Gastroesophageal sphincter (tissue), 3 donors: ENCODE data around the gene LECT2.

Experiments
- CTCF ChIP-seq, 4 experiments: fragments of 200-600 bp in 2 of 4; fragments of 450-650 bp in 2 of 4; sonication (generic) in 1 of 4; IDR thresholded peaks; one replicate each; pipeline ENCODE4 v1.5.1; 2017 to 2019; ENCODE audit warnings: antibody characterized with exemption in 4 of 4, mild to moderate bottlenecking in 2 of 4, moderate library complexity in 2 of 4
- EP300 ChIP-seq: sonication (generic); formaldehyde crosslinking; IDR thresholded peaks from one replicate; pipeline ENCODE4 v1.6.1; 2017; ENCODE audit warnings: antibody characterized with exemption, mild to moderate bottlenecking
- POLR2A ChIP-seq, 2 donors: fragments of 450-650 bp; IDR thresholded peaks; one replicate each; pipeline ENCODE4 v1.6.1; 2017; ENCODE audit warnings: antibody characterized with exemption in 2 of 2, mild to moderate bottlenecking in 2 of 2, moderate library complexity in 1 of 2
- POLR2AphosphoS5 ChIP-seq: sonication (generic); formaldehyde crosslinking; IDR thresholded peaks from one replicate; pipeline ENCODE4 v1.6.1; 2017; ENCODE audit warnings: antibody characterized with exemption

- TF ChIP-seq CTCF (IDR thresholded peaks at IDR 0.05) (no peak), POLR2A (IDR thresholded peaks at IDR 0.05) (no peak), POLR2AphosphoS5 (no peak), EP300 (no peak)
Measured at GRCh38 chr5:135951257-135951656, 3.5 kb downstream of the LECT2 start.
